ACC112 (cell line): Measurements from ENCODE around the gene XIRP1.

Source experiments
- H2AFZ ChIP-seq: fragments of 200-600 bp; sonication (generic); one replicate; pipeline ENCODE4 v1.6.0; 2017; ENCODE audit warnings: antibody characterized with exemption, low read length; ENCODE audit not compliant: unreplicated experiment
- H3K27ac ChIP-seq: fragments of 200-600 bp; sonication (generic); 2 replicates; pipeline ENCODE4 v1.5.1; 2014; ENCODE audit warnings: low read depth, mild to moderate bottlenecking, antibody characterized with exemption, low read length, moderate library complexity
- H3K27me3 ChIP-seq: fragments of 200-600 bp; sonication (generic); 2 replicates; pipeline ENCODE4 v1.6.1; 2014; ENCODE audit warnings: mild to moderate bottlenecking, antibody characterized with exemption, low read length, moderate library complexity, mixed read lengths; ENCODE audit not compliant: insufficient read depth
- H3K36me3 ChIP-seq: fragments of 200-600 bp; sonication (generic); 2 replicates; pipeline ENCODE4 v1.6.1; 2016; ENCODE audit warnings: mild to moderate bottlenecking, antibody characterized with exemption, low read length, moderate library complexity, mixed read lengths; ENCODE audit not compliant: insufficient read depth
- H3K4me1 ChIP-seq: fragments of 200-600 bp; sonication (generic); one replicate; pipeline ENCODE4 v1.6.1; 2016; ENCODE audit warnings: low read length, mixed read lengths; ENCODE audit not compliant: insufficient read depth, unreplicated experiment, control insufficient read depth
- H3K4me3 ChIP-seq: fragments of 200-600 bp; sonication (generic); 2 replicates; pipeline ENCODE4 v1.5.1; 2014; ENCODE audit warnings: mild to moderate bottlenecking, low read depth, low read length
- H3K79me2 ChIP-seq: fragments of 200-600 bp; sonication (generic); one replicate; pipeline ENCODE4 v1.6.0; 2016; ENCODE audit warnings: low read length; ENCODE audit not compliant: control insufficient read depth, unreplicated experiment, insufficient read depth

The XIRP1 gene

DNA sequence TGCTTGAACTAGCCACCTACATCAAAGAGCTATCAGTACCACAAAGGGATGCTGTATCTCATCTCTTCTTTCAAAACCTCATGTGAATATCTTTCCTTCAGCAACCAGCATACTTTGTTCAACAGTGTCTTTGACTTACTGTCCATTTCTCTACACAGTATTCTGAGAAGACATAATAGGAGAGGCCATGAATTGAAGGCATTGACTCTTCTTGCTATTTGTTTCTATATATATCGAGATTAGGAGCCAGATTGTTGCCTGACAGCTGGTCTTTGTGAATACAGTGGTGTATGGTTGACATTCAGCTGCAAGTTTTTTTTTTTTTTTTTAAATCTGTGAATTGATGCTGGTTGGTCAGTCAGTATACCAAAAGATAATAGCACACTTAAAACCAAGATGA is 26.9 kb downstream of the XIRP1 start:
- peaks cover 25% of the 10 kb centered on the region for H3K4me1 ChIP-seq
- no peaks in the 10 kb centered on the region for H3K27me3 ChIP-seq
- H3K4me3 ChIP-seq, result no peak overlapping the region
- peak overlapping the region; percentile 85 for H3K27ac ChIP-seq
- H3K79me2 ChIP-seq, result no peaks in the 10 kb centered on the region
- H2AFZ ChIP-seq, result no peak overlapping the region
- no peaks in the 10 kb centered on the region for H3K36me3 ChIP-seq

DNA sequence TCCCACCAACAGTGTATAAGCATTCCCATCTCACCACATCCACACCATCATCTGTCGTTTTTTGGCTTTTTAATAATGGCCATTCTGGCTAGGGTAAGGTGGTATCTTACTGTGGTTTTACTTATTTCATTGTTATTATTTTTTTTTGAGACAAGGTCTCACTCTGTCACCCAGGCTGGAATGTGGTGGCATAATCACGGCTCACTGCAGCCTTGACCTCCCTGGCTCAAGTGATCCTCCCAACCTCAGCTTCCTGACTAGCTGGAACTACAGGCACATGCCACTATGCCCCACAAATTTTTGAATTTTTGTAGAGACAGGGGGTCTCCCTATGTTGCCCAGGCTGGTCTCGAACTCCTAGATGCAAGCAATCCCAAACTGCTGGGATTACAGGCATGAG is 28.0 kb downstream of the XIRP1 start:
- no peak overlapping the region for H3K4me3 ChIP-seq
- no peak overlapping the region for H2AFZ ChIP-seq
- peaks cover 25% of the 10 kb centered on the region for H3K4me1 ChIP-seq
- H3K27me3 ChIP-seq, result no peaks in the 10 kb centered on the region
- no peaks in the 10 kb centered on the region for H3K79me2 ChIP-seq
- H3K36me3 ChIP-seq, result no peaks in the 10 kb centered on the region
- H3K27ac ChIP-seq, result no peak overlapping the region

DNA sequence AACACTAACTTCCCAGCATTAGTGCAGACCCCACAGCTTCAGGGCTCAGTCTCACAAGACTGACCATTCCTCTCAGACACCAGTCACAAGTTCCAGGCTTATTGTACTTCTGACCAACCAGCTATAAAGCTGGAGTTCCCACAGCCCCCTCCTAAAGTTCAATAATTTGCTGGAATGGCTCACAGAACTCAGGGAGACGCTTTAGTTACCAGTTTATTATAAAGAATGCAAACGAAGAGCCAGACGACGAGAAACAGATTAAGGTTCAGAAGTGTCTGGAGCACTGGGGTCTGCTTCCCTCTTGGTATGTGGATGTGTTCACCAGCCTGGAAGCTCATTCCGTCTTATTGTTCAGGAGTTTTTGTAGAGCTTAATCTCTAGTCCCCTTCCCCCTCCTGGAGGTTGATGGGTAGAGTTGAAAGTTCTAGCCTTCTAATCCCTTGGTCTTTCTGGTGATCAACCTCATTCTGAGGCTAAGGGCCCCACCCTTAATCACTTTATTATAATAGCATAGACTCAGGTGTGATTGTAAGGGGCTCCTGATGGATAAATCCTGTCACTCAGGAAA is 34.2 kb downstream of the XIRP1 start:
- no peaks in the 10 kb centered on the region for H3K27me3 ChIP-seq
- H3K79me2 ChIP-seq, result peaks cover 1% of the 10 kb centered on the region
- no peak overlapping the region for H3K4me3 ChIP-seq
- H3K27ac ChIP-seq, result no peak overlapping the region
- no peaks in the 10 kb centered on the region for H3K36me3 ChIP-seq
- no peaks in the 10 kb centered on the region for H3K4me1 ChIP-seq
- H2AFZ ChIP-seq, result no peak overlapping the region

- no peaks in the 10 kb centered on the region for H3K4me1 ChIP-seq
Observed at GRCh38 chr3:39157359-39157758, 35.0 kb downstream of the XIRP1 start.

DNA sequence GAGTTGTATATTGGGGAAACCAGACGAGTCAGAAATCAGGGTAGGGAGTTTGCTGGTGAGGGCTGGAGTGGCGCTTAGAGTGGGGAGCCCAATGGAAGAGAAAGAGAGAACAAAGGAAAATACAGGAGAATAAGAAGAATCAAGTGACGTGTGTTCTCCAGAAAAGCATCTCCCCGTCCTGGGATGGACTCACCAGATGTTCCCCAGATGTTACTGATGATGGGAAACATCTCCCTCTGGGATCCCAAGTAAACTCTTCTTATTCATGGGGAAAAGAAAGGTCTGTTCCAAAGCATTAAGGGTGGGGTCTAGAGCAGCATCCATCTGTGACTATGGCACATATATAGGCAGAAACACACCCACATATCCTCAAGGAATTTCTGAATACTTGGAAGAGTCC is 36.0 kb downstream of the XIRP1 start:
- H3K27ac ChIP-seq, result no peak overlapping the region
- no peaks in the 10 kb centered on the region for H3K36me3 ChIP-seq
- H3K79me2 ChIP-seq, result peaks cover 15% of the 10 kb centered on the region
- no peak overlapping the region for H2AFZ ChIP-seq
- peaks cover 6% of the 10 kb centered on the region for H3K4me1 ChIP-seq
- H3K4me3 ChIP-seq, result no peak overlapping the region
- H3K27me3 ChIP-seq, result no peaks in the 10 kb centered on the region

More at GRCh38 chr3:39157359-39157758, 35.0 kb downstream of the XIRP1 start:
- H3K79me2 ChIP-seq, result peaks cover 7% of the 10 kb centered on the region
- H3K27me3 ChIP-seq, result no peaks in the 10 kb centered on the region
- H3K27ac ChIP-seq, result no peak overlapping the region
- no peak overlapping the region for H3K4me3 ChIP-seq
- no peak overlapping the region for H2AFZ ChIP-seq
- no peaks in the 10 kb centered on the region for H3K36me3 ChIP-seq

- H3K36me3 ChIP-seq, result no peaks in the 10 kb centered on the region
- H3K27ac ChIP-seq, result no peak overlapping the region
- H3K79me2 ChIP-seq, result peaks cover 29% of the 10 kb centered on the region
- no peak overlapping the region for H3K4me3 ChIP-seq
- H3K27me3 ChIP-seq, result no peaks in the 10 kb centered on the region
- H3K4me1 ChIP-seq, result peaks cover 24% of the 10 kb centered on the region
- no peak overlapping the region for H2AFZ ChIP-seq
Observed at GRCh38 chr3:39154280-39155021, 37.9 kb downstream of the XIRP1 start.

- peaks cover 34% of the 10 kb centered on the region for H3K79me2 ChIP-seq
- H3K36me3 ChIP-seq, result no peaks in the 10 kb centered on the region
- H2AFZ ChIP-seq, result no peak overlapping the region
- peak overlapping the region; percentile 97; the same call in 1 of the 2 replicates for H3K27ac ChIP-seq
- H3K27me3 ChIP-seq, result no peaks in the 10 kb centered on the region
- H3K4me3 ChIP-seq, result peak overlapping the region; percentile 93
- H3K4me1 ChIP-seq, result peaks cover 29% of the 10 kb centered on the region
Observed at GRCh38 chr3:39153977-39154279, 38.5 kb downstream of the XIRP1 start.

- no peaks in the 10 kb centered on the region for H3K27me3 ChIP-seq
- peaks cover 57% of the 10 kb centered on the region for H3K79me2 ChIP-seq
- H3K36me3 ChIP-seq, result no peaks in the 10 kb centered on the region
- peak overlapping the region; percentile 93 for H3K4me3 ChIP-seq
- peaks cover 58% of the 10 kb centered on the region for H3K4me1 ChIP-seq
- H2AFZ ChIP-seq, result no peak overlapping the region
- H3K27ac ChIP-seq, result peak overlapping the region; percentile 97
Observed at GRCh38 chr3:39150803-39151631, 41.4 kb downstream of the XIRP1 start.

DNA sequence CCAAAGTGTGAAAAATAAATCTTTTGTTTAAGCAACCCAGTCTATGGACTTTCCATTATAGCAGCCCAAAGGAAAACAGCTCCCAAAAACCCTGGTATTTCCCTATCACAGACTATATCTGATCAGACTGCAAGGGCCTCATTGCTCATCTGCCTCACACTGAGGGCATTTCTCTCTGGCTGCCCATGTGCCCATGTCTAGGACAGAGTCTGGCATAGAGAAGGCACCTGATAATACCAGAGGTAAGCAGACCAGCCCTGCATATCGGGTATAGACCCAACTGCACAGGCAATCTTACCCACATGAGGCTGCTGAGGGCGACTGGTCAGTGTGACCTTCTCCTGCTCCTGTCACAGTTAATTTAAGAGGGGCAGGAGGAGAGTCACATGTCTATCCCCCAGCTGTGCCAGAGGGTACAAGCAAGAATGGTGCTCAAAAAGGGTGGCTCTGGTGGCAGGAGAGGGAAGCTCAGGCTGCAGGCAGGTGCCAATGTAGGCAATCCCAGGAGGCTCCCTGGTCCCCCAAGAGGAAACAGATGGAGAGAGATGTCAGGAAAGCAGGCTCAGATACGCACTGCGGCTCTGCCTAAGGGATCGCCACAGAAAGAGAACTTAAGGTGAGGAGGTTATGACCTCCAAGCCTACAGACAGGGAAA is 42.1 kb downstream of the XIRP1 start:
- Histone ChIP-seq H3K4me1 (peaks cover 63% of the 10 kb centered on the region), H2AFZ (no peak overlapping the region), H3K4me3 (peak overlapping the region; percentile 93), H3K27me3 (no peaks in the 10 kb centered on the region), H3K27ac (peak overlapping the region; percentile 97), H3K79me2 (peaks cover 64% of the 10 kb centered on the region), H3K36me3 (peaks cover 7% of the 10 kb centered on the region; the same call in 1 of the 2 replicates)

- Histone ChIP-seq H3K36me3 (peaks cover 13% of the 10 kb centered on the region; the same call in 1 of the 2 replicates), H3K4me1 (peaks cover 63% of the 10 kb centered on the region), H3K27me3 (no peaks in the 10 kb centered on the region), H2AFZ (no peak overlapping the region), H3K79me2 (peaks cover 70% of the 10 kb centered on the region), H3K27ac (no peak overlapping the region), H3K4me3 (peak overlapping the region; percentile 93; the same call in 1 of the 2 replicates)
Observed at GRCh38 chr3:39149498-39150147, 42.8 kb downstream of the XIRP1 start.
